OCI-LY1 (cell line): ENCODE data around the gene FUT4.

Source experiments
- H2AFZ ChIP-seq: fragments of 200-600 bp; sonication (generic), shearing (Covaris generic); 2 replicates; pipeline ENCODE4 v1.6.0; 2014; ENCODE audit warnings: antibody characterized with exemption, mild to moderate bottlenecking, low read length
- H3F3A ChIP-seq: fragments of 200-600 bp; sonication (generic), shearing (Covaris generic); 2 replicates; pipeline ENCODE4 v1.6.0; 2014; ENCODE audit warnings: mild to moderate bottlenecking, antibody characterized with exemption, low read length, moderate library complexity; ENCODE audit not compliant: insufficient read depth
- H3K27ac ChIP-seq: fragments of 200-600 bp; sonication (generic); 2 replicates; pipeline ENCODE4 v1.5.1; 2014; ENCODE audit warnings: low read length, mixed run types, mild to moderate bottlenecking, low read depth; ENCODE audit not compliant: poor library complexity, severe bottlenecking
- H3K27me3 ChIP-seq: fragments of 200-600 bp; sonication (generic); 2 replicates; pipeline ENCODE4 v1.6.0; 2014; ENCODE audit warnings: antibody characterized with exemption, mild to moderate bottlenecking, low read length, moderate library complexity; ENCODE audit not compliant: insufficient read depth
- H3K36me3 ChIP-seq: fragments of 200-600 bp; sonication (generic); 2 replicates; pipeline ENCODE4 v1.6.1; 2014; ENCODE audit warnings: mild to moderate bottlenecking, antibody characterized with exemption, low read length, moderate library complexity, mixed read lengths; ENCODE audit not compliant: insufficient read depth
- H3K4me1 ChIP-seq: fragments of 200-600 bp; sonication (generic); 2 replicates; pipeline ENCODE4 v1.5.1; 2014; ENCODE audit warnings: mild to moderate bottlenecking, low read length, moderate library complexity; ENCODE audit not compliant: insufficient read depth, severe bottlenecking
- H3K4me2 ChIP-seq: fragments of 200-600 bp; sonication (generic), shearing (Covaris generic); 2 replicates; pipeline ENCODE4 v1.6.1; 2014; ENCODE audit warnings: low read length
- H3K4me3 ChIP-seq: fragments of 200-600 bp; sonication (generic); 2 replicates; pipeline ENCODE4 v1.5.1; 2014; ENCODE audit warnings: low read length, low read depth, mild to moderate bottlenecking, mixed read lengths; ENCODE audit not compliant: poor library complexity, severe bottlenecking
- H3K79me2 ChIP-seq: fragments of 200-600 bp; shearing (Covaris generic); 2 replicates; pipeline ENCODE4 v1.6.1; 2016; ENCODE audit warnings: mixed run types, low read length, mixed read lengths; ENCODE audit not compliant: insufficient read depth
- H3K9ac ChIP-seq: fragments of 200-600 bp; sonication (generic), shearing (Covaris generic); 2 replicates; pipeline ENCODE4 v1.6.1; 2014; ENCODE audit warnings: mild to moderate bottlenecking, low read length, mixed read lengths
- H3K9me2 ChIP-seq: fragments of 200-600 bp; sonication (generic), shearing (Covaris generic); 2 replicates; pipeline ENCODE4 v1.6.1; 2014; ENCODE audit warnings: low read depth, mild to moderate bottlenecking, low read length, mixed read lengths
- H3K9me3 ChIP-seq: fragments of 200-600 bp; shearing (Covaris generic); 2 replicates; pipeline ENCODE4 v1.6.1; 2014; ENCODE audit warnings: low read length, mixed read lengths
- H4K20me1 ChIP-seq: fragments of 200-600 bp; sonication (generic), shearing (Covaris generic); 2 replicates; pipeline ENCODE4 v1.6.0; 2016; ENCODE audit warnings: mild to moderate bottlenecking, low read length; ENCODE audit not compliant: insufficient read depth
- EZH2 ChIP-seq: fragments of 200-600 bp; sonication (generic), shearing (Covaris generic); IDR thresholded peaks from 2 replicates; pipeline ENCODE4 v1.8.0; 2017; ENCODE audit warnings: borderline replicate concordance, mixed run types, mild to moderate bottlenecking, antibody characterized with exemption, low read length, moderate library complexity, mixed read lengths
- TF ChIP-seq, protein P1 (sequence below): fragments of 200-600 bp; sonication (generic), shearing (Covaris generic); IDR thresholded peaks from 2 replicates; pipeline ENCODE4 v1.5.1; 2017; ENCODE audit warnings: mild to moderate bottlenecking, antibody characterized with exemption, low read length, moderate library complexity, mixed read lengths

The FUT4 gene

GRCh38 chr11:94563176-94563847 lies 19.6 kb downstream of the FUT4 start:
- Histone ChIP-seq H3K79me2 (no peaks in the 10 kb centered on the region), H3K9me2 (no peaks in the 10 kb centered on the region), H3K9me3 (no peaks in the 10 kb centered on the region), H2AFZ (no peak overlapping the region), H3K4me3 (no peak overlapping the region), H3K36me3 (no peaks in the 10 kb centered on the region), H3K27ac (no peak overlapping the region), H3K27me3 (no peaks in the 10 kb centered on the region), H3K4me2 (no peak overlapping the region), H3F3A (no peaks in the 10 kb centered on the region), H4K20me1 (no peaks in the 10 kb centered on the region), H3K9ac (no peak overlapping the region), H3K4me1 (no peaks in the 10 kb centered on the region)
- TF ChIP-seq EZH2 = no peak
- TF ChIP-seq, protein P1, sequence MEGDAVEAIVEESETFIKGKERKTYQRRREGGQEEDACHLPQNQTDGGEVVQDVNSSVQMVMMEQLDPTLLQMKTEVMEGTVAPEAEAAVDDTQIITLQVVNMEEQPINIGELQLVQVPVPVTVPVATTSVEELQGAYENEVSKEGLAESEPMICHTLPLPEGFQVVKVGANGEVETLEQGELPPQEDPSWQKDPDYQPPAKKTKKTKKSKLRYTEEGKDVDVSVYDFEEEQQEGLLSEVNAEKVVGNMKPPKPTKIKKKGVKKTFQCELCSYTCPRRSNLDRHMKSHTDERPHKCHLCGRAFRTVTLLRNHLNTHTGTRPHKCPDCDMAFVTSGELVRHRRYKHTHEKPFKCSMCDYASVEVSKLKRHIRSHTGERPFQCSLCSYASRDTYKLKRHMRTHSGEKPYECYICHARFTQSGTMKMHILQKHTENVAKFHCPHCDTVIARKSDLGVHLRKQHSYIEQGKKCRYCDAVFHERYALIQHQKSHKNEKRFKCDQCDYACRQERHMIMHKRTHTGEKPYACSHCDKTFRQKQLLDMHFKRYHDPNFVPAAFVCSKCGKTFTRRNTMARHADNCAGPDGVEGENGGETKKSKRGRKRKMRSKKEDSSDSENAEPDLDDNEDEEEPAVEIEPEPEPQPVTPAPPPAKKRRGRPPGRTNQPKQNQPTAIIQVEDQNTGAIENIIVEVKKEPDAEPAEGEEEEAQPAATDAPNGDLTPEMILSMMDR = no peak

DNA sequence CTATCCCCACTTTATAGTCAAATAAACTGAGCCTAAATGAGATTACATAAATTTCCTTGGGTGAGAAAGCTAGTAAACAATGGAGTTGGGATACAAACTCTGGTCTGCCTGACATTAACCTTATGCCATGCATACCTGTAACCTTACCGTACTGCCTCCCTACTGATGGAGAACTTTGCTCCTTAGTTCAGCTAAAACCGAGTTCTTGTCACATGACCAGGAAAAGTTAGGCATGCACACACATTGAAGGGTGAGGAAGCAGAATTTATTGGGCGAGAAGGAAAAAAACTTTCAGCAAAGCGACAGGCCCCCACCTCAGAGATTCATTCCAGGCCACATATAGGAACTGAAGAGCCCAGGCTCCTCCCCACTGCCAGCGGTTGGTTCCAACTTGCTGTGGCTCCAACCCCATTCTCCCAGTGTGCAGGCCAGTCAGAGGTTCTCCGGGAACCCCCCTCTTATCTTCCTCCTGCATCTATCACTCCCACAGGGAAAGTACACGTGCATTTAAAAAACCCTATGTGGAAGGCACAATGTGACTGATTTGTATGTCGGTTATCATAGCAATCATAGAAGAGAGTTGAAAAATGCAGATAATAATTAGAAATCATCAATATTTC lies 20.2 kb downstream of the FUT4 start:
- Histone ChIP-seq H3K27ac (no peak overlapping the region), H3K27me3 (no peaks in the 10 kb centered on the region), H3K79me2 (no peaks in the 10 kb centered on the region), H3F3A (no peaks in the 10 kb centered on the region), H3K4me1 (no peaks in the 10 kb centered on the region), H2AFZ (no peak overlapping the region), H3K9me3 (no peaks in the 10 kb centered on the region), H3K4me2 (no peak overlapping the region), H4K20me1 (no peaks in the 10 kb centered on the region), H3K4me3 (no peak overlapping the region), H3K9me2 (no peaks in the 10 kb centered on the region), H3K9ac (no peak overlapping the region), H3K36me3 (no peaks in the 10 kb centered on the region)
- TF ChIP-seq, protein P1 = no peak
- no peak for TF ChIP-seq EZH2

GRCh38 chr11:94567181-94567670 lies 23.5 kb downstream of the FUT4 start, which contains the start of gene PIWIL4:
Gene PIWIL4, plus strand, starts transcription at chr11:94567368. Its CDS starts 151 bp downstream, at chr11:94567519.
- Histone ChIP-seq H3K9me2 (no peaks in the 10 kb centered on the region), H3K27me3 (no peaks in the 10 kb centered on the region), H4K20me1 (no peaks in the 10 kb centered on the region), H2AFZ (no peak within 1 kb of the TSS), H3K4me3 (no peak within 1 kb of the TSS), H3K4me1 (no peaks in the 10 kb centered on the region), H3K9me3 (no peaks in the 10 kb centered on the region), H3K79me2 (no peaks in the 10 kb centered on the region), H3K9ac (no peak within 1 kb of the TSS), H3K36me3 (no peaks in the 10 kb centered on the region), H3K27ac (no peak within 1 kb of the TSS), H3F3A (no peaks in the 10 kb centered on the region), H3K4me2 (no peak within 1 kb of the TSS)
- no peak for TF ChIP-seq EZH2
- TF ChIP-seq, protein P1 = no peak
